Measurements from ENCODE around the gene PPP1R9B. TPM values are rescaled to one million over a fixed set of nuclear protein-coding genes. Genes with fewer than 3 reads are reported as not detected.

The PPP1R9B gene
- total RNA-seq, 1 experiment from 2014 or later = 21.7 TPM

DNA sequence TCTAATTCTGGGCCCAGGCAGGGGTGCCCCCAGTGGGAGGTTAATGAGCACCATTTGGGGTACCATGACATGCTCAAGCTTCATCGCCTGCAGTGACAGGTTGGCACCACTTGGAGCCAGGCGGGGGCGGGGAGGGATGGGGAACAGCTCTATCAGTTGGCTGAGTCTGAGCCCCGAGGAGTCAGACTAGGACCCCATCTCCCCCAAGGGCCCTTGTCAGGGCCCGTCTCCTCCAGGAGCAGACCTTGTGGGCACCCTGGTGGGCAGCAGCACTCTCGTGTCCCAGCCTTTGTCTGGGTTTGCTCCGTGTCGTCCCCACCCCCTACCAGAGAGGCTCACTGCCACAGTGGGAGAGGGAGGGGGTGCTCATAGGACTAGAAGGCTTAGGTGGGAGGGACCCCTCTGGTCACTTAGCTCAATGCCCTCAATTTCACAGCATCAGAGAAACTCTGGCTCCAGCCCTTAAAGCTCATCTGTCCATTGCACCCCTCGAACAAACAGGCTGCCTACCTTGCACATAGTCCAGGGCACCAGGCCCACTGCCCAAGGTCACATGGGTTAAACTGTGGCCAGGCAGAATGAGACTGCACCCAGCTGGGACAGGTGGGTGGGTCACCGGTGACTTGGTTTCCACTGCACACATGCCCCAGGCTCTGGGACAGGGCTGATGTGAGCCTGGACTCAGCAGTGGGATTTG, 4.1 kb downstream of the PPP1R9B start:
- no peak overlapping the region for H3K4me3 Mint-ChIP-seq
- peaks cover 32% of the 10 kb centered on the region for H3K4me1 Mint-ChIP-seq
- DNase-seq (ENCODE audit: low spot score) = no peak
- H3K9me3 Mint-ChIP-seq = no peaks in the 10 kb centered on the region
- CTCF ChIA-PET = interaction anchor here (0.6 to 4.6 kb wide), 18 partner anchors 9 to 217 kb away, joined by 3 to 23 read pairs (median 4); partner anchors contain the start of genes PDK2 and SGCA
- POLR2A ChIA-PET = no interaction called here
- ATAC-seq = no peak
- H3K36me3 Mint-ChIP-seq = peaks cover 23% of the 10 kb centered on the region
- peaks cover 19% of the 10 kb centered on the region for H3K27me3 Mint-ChIP-seq (ENCODE audit: low read depth)
- H3K27ac Mint-ChIP-seq = no peak overlapping the region
- TF ChIP-seq ETV6 (CRISPR knock-in tag; IDR thresholded peaks at IDR 0.05) (no peak), JAZF1 (CRISPR knock-in tag; IDR thresholded peaks at IDR 0.05) (no peak), NR2C2 (CRISPR knock-in tag; IDR thresholded peaks at IDR 0.05) (no peak)

DNA sequence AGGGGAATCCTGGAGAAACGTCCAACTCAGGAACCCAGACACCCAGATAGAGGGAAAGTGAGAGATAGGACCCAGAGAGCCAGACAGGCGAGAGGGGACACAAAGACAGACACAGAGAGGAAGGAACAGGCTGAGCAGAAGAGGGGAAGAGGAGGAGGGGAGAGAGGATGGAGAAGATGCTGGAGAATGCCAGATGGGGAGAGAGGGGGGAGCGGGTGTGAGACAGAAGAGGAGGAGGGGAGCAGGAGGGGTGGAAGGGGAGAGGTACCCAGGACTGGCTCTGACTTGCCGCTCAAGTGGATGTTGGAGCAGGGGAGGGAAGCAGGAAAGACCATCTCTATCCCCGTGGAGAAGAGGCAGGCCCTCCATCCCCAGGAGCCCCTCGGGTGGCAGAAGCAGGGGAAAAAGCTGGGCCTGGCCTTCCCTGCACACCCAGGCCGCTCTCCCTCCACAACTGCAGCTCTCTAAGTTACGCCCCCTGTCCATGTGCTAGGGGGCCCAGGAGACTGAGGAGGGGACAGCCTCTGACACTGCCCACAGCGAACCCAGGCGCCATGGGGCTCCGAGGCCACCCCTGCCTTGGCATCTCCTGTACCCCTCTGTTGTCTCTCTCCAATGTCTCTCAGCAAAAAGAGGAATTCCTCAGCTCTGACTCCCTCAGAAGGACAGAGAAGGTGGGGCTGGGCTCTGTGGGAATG, 4.8 kb downstream of the PPP1R9B start:
- peaks cover 18% of the 10 kb centered on the region for H3K27me3 Mint-ChIP-seq (ENCODE audit: low read depth)
- peaks cover 28% of the 10 kb centered on the region for H3K36me3 Mint-ChIP-seq
- H3K4me1 Mint-ChIP-seq = peaks cover 32% of the 10 kb centered on the region
- no peak overlapping the region for H3K27ac Mint-ChIP-seq
- TF ChIP-seq, protein P1, sequence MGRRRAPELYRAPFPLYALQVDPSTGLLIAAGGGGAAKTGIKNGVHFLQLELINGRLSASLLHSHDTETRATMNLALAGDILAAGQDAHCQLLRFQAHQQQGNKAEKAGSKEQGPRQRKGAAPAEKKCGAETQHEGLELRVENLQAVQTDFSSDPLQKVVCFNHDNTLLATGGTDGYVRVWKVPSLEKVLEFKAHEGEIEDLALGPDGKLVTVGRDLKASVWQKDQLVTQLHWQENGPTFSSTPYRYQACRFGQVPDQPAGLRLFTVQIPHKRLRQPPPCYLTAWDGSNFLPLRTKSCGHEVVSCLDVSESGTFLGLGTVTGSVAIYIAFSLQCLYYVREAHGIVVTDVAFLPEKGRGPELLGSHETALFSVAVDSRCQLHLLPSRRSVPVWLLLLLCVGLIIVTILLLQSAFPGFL (CRISPR knock-in tag; IDR thresholded peaks at IDR 0.05; ENCODE audit: borderline replicate concordance) = no peak
- H3K9me3 Mint-ChIP-seq = no peaks in the 10 kb centered on the region
- POLR2A ChIA-PET = no interaction called here
- DNase-seq (ENCODE audit: low spot score) (no peak), ATAC-seq (no peak)
- CTCF ChIA-PET = interaction anchor here (0.6 to 4.6 kb wide), 16 partner anchors 8 to 218 kb away, joined by 3 to 23 read pairs (median 4); partner anchors contain the start of genes PDK2 and SGCA
- H3K4me3 Mint-ChIP-seq = no peak overlapping the region

DNA sequence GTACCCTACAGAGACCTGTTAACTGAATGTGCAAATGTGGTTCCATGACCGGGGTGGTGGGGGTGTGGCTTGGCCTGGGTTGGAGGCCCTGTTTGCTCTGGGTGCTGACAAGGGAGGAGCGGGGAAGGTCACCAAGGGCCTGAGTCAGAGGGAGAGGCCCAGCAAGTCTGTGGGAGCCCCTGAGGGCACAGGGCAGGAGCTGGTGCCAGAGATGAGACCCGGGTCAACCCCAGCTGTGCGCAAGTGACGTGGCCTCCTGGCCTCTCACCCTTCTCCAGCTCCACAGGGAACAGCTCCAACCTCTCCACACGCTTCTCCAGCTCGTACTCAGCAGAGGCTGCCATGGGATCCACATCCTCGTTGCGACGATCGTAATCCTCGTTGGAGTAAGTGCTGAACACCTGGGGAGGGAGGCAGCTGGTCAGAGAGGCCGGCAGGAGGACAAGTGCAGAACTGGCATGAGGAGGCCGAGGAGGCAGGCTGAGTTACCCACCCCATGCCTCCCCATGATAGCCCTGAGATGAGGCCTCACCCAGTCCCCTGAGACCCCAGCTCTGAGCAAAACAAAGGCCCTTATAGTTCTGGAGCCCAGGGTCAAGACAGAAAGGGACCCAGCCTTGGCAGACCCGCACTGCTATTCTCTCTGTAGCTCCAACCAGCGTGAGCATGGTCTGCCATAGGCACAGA, 5.5 kb downstream of the PPP1R9B start:
- ChIA-PET CTCF (interaction anchor here (0.9 to 3.1 kb wide), 6 partner anchors 9 to 218 kb away, joined by 3 to 21 read pairs (median 4); no protein-coding TSS in a partner anchor), POLR2A (no interaction called here)
- TF ChIP-seq, protein P2, sequence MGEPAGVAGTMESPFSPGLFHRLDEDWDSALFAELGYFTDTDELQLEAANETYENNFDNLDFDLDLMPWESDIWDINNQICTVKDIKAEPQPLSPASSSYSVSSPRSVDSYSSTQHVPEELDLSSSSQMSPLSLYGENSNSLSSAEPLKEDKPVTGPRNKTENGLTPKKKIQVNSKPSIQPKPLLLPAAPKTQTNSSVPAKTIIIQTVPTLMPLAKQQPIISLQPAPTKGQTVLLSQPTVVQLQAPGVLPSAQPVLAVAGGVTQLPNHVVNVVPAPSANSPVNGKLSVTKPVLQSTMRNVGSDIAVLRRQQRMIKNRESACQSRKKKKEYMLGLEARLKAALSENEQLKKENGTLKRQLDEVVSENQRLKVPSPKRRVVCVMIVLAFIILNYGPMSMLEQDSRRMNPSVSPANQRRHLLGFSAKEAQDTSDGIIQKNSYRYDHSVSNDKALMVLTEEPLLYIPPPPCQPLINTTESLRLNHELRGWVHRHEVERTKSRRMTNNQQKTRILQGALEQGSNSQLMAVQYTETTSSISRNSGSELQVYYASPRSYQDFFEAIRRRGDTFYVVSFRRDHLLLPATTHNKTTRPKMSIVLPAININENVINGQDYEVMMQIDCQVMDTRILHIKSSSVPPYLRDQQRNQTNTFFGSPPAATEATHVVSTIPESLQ (CRISPR knock-in tag; IDR thresholded peaks at IDR 0.05) = no peak
- no peak for TF ChIP-seq SOX15 (CRISPR knock-in tag; IDR thresholded peaks at IDR 0.05)
- no peak for TF ChIP-seq TCF7 (CRISPR knock-in tag; IDR thresholded peaks at IDR 0.05; ENCODE audit: low read depth)
- no peak for TF ChIP-seq RORB (CRISPR knock-in tag; IDR thresholded peaks at IDR 0.05)
- no peak for TF ChIP-seq ZNF317 (CRISPR knock-in tag; IDR thresholded peaks at IDR 0.05; ENCODE audit: borderline replicate concordance, low read depth)
- TF ChIP-seq, protein P3, sequence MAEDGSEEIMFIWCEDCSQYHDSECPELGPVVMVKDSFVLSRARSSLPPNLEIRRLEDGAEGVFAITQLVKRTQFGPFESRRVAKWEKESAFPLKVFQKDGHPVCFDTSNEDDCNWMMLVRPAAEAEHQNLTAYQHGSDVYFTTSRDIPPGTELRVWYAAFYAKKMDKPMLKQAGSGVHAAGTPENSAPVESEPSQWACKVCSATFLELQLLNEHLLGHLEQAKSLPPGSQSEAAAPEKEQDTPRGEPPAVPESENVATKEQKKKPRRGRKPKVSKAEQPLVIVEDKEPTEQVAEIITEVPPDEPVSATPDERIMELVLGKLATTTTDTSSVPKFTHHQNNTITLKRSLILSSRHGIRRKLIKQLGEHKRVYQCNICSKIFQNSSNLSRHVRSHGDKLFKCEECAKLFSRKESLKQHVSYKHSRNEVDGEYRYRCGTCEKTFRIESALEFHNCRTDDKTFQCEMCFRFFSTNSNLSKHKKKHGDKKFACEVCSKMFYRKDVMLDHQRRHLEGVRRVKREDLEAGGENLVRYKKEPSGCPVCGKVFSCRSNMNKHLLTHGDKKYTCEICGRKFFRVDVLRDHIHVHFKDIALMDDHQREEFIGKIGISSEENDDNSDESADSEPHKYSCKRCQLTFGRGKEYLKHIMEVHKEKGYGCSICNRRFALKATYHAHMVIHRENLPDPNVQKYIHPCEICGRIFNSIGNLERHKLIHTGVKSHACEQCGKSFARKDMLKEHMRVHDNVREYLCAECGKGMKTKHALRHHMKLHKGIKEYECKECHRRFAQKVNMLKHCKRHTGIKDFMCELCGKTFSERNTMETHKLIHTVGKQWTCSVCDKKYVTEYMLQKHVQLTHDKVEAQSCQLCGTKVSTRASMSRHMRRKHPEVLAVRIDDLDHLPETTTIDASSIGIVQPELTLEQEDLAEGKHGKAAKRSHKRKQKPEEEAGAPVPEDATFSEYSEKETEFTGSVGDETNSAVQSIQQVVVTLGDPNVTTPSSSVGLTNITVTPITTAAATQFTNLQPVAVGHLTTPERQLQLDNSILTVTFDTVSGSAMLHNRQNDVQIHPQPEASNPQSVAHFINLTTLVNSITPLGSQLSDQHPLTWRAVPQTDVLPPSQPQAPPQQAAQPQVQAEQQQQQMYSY (CRISPR knock-in tag; IDR thresholded peaks at IDR 0.05) = no peak
- TF ChIP-seq NR3C1 (CRISPR knock-in tag; conservative IDR thresholded peaks at IDR 0.05; ENCODE audit: low read depth) = no peak
- TF ChIP-seq ATF1 (CRISPR knock-in tag; IDR thresholded peaks at IDR 0.05) = no peak
- TF ChIP-seq, protein P4, sequence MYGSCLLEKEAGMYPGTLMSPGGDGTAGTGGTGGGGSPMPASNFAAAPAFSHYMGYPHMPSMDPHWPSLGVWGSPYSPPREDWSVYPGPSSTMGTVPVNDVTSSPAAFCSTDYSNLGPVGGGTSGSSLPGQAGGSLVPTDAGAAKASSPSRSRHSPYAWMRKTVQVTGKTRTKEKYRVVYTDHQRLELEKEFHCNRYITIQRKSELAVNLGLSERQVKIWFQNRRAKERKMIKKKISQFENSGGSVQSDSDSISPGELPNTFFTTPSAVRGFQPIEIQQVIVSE (CRISPR knock-in tag; IDR thresholded peaks at IDR 0.05; ENCODE audit: borderline replicate concordance) = no peak
- no peak for TF ChIP-seq RELA (CRISPR knock-in tag; IDR thresholded peaks at IDR 0.05; ENCODE audit: borderline replicate concordance)
- no peak for TF ChIP-seq ZNF671 (CRISPR knock-in tag; IDR thresholded peaks at IDR 0.05)
- DNase-seq (ENCODE audit: low spot score) = no peak
- Mint-ChIP-seq H3K36me3 (peaks cover 33% of the 10 kb centered on the region), H3K4me3 (no peak overlapping the region), H3K27ac (no peak overlapping the region), H3K27me3 (ENCODE audit: low read depth) (peaks cover 15% of the 10 kb centered on the region), H3K9me3 (no peaks in the 10 kb centered on the region), H3K4me1 (peaks cover 37% of the 10 kb centered on the region)
- no peak for ATAC-seq

All from WTC11 (cell line).